GM12872 (cell line): ENCODE data around the gene NKIRAS2.

ENCODE experiments used
- TF ChIP-seq, protein P1 (sequence below): IDR thresholded peaks from 3 replicates; pipeline ENCODE4 v1.5.1; 2011; ENCODE audit warnings: low read depth, mild to moderate bottlenecking, low read length, moderate library complexity; ENCODE audit not compliant: insufficient read depth

Gene NKIRAS2

DNA sequence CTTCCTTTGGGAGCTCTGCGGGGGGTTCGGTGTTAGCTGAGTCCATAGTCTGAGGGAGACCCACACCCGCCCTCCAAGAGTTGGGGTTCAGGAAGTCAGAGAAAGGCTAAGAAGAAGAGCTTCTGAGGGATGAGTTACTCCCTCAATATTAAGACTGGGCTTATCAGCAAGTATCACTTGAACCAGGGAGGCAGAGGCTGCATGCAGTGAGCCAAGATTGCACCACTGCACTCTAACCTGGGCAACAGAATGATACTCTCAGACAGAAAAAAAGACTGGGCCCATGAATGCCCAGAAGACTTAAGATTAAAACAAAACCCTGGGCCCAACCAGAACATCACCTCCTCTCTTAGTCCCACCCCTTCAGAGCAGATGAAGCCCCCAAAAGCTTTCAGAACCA is 6.0 kb downstream of the NKIRAS2 start:
- TF ChIP-seq, protein P1, sequence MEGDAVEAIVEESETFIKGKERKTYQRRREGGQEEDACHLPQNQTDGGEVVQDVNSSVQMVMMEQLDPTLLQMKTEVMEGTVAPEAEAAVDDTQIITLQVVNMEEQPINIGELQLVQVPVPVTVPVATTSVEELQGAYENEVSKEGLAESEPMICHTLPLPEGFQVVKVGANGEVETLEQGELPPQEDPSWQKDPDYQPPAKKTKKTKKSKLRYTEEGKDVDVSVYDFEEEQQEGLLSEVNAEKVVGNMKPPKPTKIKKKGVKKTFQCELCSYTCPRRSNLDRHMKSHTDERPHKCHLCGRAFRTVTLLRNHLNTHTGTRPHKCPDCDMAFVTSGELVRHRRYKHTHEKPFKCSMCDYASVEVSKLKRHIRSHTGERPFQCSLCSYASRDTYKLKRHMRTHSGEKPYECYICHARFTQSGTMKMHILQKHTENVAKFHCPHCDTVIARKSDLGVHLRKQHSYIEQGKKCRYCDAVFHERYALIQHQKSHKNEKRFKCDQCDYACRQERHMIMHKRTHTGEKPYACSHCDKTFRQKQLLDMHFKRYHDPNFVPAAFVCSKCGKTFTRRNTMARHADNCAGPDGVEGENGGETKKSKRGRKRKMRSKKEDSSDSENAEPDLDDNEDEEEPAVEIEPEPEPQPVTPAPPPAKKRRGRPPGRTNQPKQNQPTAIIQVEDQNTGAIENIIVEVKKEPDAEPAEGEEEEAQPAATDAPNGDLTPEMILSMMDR: no peak

DNA sequence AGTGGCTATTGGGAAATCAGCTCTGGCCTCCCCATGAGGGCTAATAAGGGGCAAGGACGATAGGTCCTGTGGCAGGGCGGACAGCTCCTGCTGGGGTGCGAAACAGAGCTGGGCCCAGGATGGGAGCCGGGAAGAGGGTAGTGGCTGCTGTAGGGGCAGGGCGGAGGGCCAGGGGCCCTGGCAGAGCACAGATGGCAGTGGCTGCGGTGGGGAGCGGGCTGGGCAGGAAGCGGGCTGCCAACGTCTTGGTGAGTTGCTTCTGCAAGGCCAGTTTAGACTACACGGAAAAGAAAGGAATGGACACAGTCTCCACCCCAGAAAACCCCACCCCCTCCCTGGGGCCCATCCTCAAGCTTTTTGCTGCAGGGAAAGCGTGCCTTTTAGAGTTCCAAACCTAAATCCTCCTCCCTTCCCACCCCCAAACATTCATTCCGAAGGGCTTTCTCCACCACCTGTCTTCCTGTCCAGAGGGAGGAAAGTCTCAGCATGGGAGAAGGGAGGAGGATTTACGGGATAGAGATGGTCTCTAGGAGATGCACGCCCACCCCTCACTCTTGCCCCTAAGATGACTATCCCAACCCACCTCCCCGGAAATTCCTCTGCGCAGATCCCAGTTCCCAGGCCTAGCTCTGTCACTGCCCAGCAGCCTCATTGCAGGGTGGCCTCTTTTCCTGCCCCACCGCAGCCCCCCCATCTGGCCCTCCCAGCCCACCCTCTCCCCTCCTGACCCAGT is 7.1 kb downstream of the NKIRAS2 start:
- TF ChIP-seq, protein P1: no peak

DNA sequence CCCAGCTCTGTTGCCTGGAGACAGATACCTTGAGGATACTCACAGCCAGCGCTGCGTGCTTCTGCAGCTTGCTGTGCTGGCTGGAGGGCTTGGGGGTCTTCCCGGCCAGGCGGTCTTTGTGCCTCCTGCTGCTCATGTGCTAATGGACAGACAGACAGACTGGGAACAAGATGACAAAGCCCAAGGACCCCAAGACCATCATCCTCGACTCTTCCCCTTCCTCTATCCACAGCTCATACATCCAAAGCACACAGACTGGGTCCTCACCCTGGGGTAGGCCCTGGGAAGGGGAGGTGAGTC is 7.7 kb downstream of the NKIRAS2 start:
- TF ChIP-seq, protein P1: no peak

DNA sequence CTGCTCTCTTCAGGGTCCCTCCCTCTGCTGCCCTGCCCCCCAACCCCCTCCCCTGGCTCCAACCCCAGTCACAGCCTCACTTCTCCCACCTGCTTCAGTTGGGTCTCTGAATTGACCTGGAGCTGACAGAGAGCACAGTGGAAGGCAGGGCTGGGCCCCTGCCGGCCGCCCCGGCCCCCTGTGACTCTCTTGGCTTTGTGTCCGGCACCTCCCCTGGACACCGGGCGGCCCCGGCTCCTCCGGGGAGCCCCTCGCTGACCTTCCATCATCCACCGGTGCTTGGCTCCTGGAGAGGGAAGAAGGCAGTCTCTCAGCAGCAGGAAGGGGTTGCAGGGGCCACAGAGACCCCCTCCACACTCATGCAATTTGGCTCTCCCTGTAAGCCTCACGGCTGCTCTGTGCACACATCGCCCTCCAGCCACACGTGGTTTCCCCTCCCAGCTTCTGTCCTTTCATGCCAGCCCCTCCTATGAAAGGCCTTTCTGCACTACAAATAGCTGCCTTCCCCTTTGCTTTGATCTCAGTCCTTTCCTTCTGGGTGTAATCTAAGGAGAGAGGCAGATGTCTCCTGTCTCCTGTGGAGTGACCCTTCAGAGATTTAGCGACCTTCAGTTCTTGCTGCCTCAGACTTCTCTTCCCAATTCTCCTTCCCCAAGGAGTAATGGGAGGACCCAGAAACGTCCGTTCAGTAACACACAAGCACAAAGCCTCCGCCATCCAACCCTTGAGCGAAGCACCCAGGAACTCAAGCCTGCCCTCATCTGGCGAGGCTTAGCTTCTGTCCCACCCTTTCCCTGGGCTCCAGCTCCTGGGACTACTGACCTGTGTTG is 8.3 kb downstream of the NKIRAS2 start:
- TF ChIP-seq, protein P1: peak; percentile 40; the same call in 2 of the 3 replicates

DNA sequence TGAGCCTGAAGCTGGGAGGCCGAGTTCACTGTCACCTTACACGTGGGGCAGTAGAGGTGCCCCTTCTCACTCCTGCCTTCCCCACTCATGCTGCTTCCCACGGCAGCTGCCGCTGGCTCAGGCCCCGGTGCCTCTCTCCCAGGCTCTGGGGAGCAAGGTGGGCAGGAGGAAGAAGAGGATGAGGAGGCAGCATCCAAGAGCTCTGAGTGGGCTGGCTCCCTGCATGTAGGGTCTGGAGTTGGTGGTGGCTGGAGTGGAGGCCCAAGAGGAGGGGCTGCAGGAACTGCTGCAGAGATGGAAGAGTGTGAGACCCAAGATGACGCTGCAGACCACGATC is 8.9 kb downstream of the NKIRAS2 start:
- TF ChIP-seq, protein P1: no peak

DNA sequence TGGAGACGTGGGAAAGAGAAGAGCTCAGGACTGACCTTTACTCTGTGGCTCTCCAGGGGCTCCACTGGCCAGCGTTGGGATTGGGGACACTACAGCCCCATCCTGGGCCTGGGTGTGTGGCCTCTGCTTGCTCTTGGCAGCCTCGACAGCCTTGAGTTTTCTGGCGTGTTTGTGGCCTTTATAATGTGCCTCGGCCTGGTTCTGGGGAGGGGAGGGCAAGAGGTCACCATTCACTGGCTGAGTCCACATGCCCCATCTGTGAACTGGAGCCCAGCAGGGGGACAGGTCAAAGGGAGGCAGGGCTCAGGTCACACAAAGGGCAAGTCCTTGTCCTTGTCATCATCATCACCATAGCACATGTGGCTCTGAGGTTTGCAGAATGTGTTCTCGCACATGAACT is 11.7 kb downstream of the NKIRAS2 start:
- TF ChIP-seq, protein P1: no peak

DNA sequence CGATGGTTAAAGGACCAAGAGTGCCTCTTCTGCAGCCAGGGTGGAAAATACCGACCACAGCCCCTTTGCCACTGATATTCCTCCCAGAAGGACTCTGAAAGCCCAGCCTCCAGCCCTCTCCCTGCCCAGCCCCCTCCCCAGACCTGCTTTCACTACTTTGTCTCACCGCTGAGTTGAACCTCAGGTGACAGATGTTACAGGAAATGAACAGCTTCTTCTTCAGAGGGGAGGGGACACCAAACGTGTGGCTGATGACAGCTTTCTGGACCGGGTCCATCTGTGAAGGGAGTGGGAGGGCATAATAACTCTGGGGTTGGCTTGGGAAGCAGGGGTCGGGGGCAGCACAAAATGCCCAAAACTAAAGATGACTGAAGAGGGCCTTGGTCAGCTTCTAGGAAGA is 14.2 kb downstream of the NKIRAS2 start:
- TF ChIP-seq, protein P1: no peak
